ENCODE results near the gene UBALD2.

UBALD2 gene

GRCh38 chr17:76268015-76268749 is 3.0 kb downstream of the UBALD2 start:
- Histone ChIP-seq H3K9ac (ENCODE audit: insufficient read length, low read depth) (peak overlapping the region; percentile 70), H3K4me1 (ENCODE audit: insufficient read depth, insufficient read length) (peaks cover 26% of the 10 kb centered on the region), H3K9me3 (ENCODE audit: insufficient read depth, low read length) (no peaks in the 10 kb centered on the region), H3K27me3 (ENCODE audit: insufficient read depth, insufficient read length) (no peaks in the 10 kb centered on the region), H3K4me3 (ENCODE audit: insufficient read length, low read depth) (no peak overlapping the region), H3K36me3 (ENCODE audit: insufficient read depth, insufficient read length, low read length) (peaks cover 14% of the 10 kb centered on the region)
- no peak for DNase-seq (ENCODE audit: low read depth, low spot score)
- TF ChIP-seq ZNF274 (IDR thresholded peaks at IDR 0.05; ENCODE audit: low read depth, low read length) = no peak
- no peak for TF ChIP-seq YY1 (IDR thresholded peaks at IDR 0.05; ENCODE audit: insufficient read depth, insufficient read length)
- TF ChIP-seq SUZ12 (IDR thresholded peaks at IDR 0.05; ENCODE audit: extremely low read depth, insufficient read depth, insufficient read length) = no peak

- Histone ChIP-seq H3K9ac (ENCODE audit: insufficient read length, low read depth) (peak overlapping the region; percentile 45), H3K4me3 (ENCODE audit: insufficient read length, low read depth) (no peak overlapping the region), H3K36me3 (ENCODE audit: insufficient read depth, insufficient read length, low read length) (peaks cover 14% of the 10 kb centered on the region), H3K9me3 (ENCODE audit: insufficient read depth, low read length) (no peaks in the 10 kb centered on the region), H3K4me1 (ENCODE audit: insufficient read depth, insufficient read length) (peaks cover 35% of the 10 kb centered on the region), H3K27me3 (ENCODE audit: insufficient read depth, insufficient read length) (no peaks in the 10 kb centered on the region)
- no peak for DNase-seq (ENCODE audit: low read depth, low spot score)
- TF ChIP-seq SUZ12 (IDR thresholded peaks at IDR 0.05; ENCODE audit: extremely low read depth, insufficient read depth, insufficient read length) (no peak), ZNF274 (IDR thresholded peaks at IDR 0.05; ENCODE audit: low read depth, low read length) (no peak), YY1 (IDR thresholded peaks at IDR 0.05; ENCODE audit: insufficient read depth, insufficient read length) (no peak)
Observed at GRCh38 chr17:76268991-76269981, 4.1 kb downstream of the UBALD2 start.

- no peak for DNase-seq (ENCODE audit: low read depth, low spot score)
- no peak overlapping the region for H3K9ac ChIP-seq (ENCODE audit: insufficient read length, low read depth)
- no peaks in the 10 kb centered on the region for H3K9me3 ChIP-seq (ENCODE audit: insufficient read depth, low read length)
- no peak overlapping the region for H3K4me3 ChIP-seq (ENCODE audit: insufficient read length, low read depth)
- H3K4me1 ChIP-seq (ENCODE audit: insufficient read depth, insufficient read length) = peaks cover 37% of the 10 kb centered on the region
- H3K36me3 ChIP-seq (ENCODE audit: insufficient read depth, insufficient read length, low read length) = peaks cover 15% of the 10 kb centered on the region
- no peak for TF ChIP-seq YY1 (IDR thresholded peaks at IDR 0.05; ENCODE audit: insufficient read depth, insufficient read length)
- TF ChIP-seq SUZ12 (IDR thresholded peaks at IDR 0.05; ENCODE audit: extremely low read depth, insufficient read depth, insufficient read length) = no peak
- TF ChIP-seq ZNF274 (IDR thresholded peaks at IDR 0.05; ENCODE audit: low read depth, low read length) = no peak
- no peaks in the 10 kb centered on the region for H3K27me3 ChIP-seq (ENCODE audit: insufficient read depth, insufficient read length)
Observed at GRCh38 chr17:76270127-76270592, 5.0 kb downstream of the UBALD2 start.

GRCh38 chr17:76270770-76271668 is 5.9 kb downstream of the UBALD2 start:
- no peak overlapping the region for H3K4me3 ChIP-seq (ENCODE audit: insufficient read length, low read depth)
- peaks cover 18% of the 10 kb centered on the region for H3K36me3 ChIP-seq (ENCODE audit: insufficient read depth, insufficient read length, low read length)
- H3K9me3 ChIP-seq (ENCODE audit: insufficient read depth, low read length) = no peaks in the 10 kb centered on the region
- no peak for TF ChIP-seq YY1 (IDR thresholded peaks at IDR 0.05; ENCODE audit: insufficient read depth, insufficient read length)
- no peak for TF ChIP-seq SUZ12 (IDR thresholded peaks at IDR 0.05; ENCODE audit: extremely low read depth, insufficient read depth, insufficient read length)
- no peak for TF ChIP-seq ZNF274 (IDR thresholded peaks at IDR 0.05; ENCODE audit: low read depth, low read length)
- H3K9ac ChIP-seq (ENCODE audit: insufficient read length, low read depth) = peak overlapping the region; percentile 51
- no peak for DNase-seq (ENCODE audit: low read depth, low spot score)
- H3K27me3 ChIP-seq (ENCODE audit: insufficient read depth, insufficient read length) = no peaks in the 10 kb centered on the region
- H3K4me1 ChIP-seq (ENCODE audit: insufficient read depth, insufficient read length) = peaks cover 41% of the 10 kb centered on the region

GRCh38 chr17:76271669-76272540 is 6.8 kb downstream of the UBALD2 start:
- Histone ChIP-seq H3K4me1 (ENCODE audit: insufficient read depth, insufficient read length) (peaks cover 42% of the 10 kb centered on the region), H3K36me3 (ENCODE audit: insufficient read depth, insufficient read length, low read length) (peaks cover 18% of the 10 kb centered on the region), H3K9me3 (ENCODE audit: insufficient read depth, low read length) (no peaks in the 10 kb centered on the region), H3K9ac (ENCODE audit: insufficient read length, low read depth) (peak overlapping the region; percentile 51), H3K4me3 (ENCODE audit: insufficient read length, low read depth) (no peak overlapping the region), H3K27me3 (ENCODE audit: insufficient read depth, insufficient read length) (no peaks in the 10 kb centered on the region)
- TF ChIP-seq YY1 (IDR thresholded peaks at IDR 0.05; ENCODE audit: insufficient read depth, insufficient read length) (no peak), ZNF274 (IDR thresholded peaks at IDR 0.05; ENCODE audit: low read depth, low read length) (no peak), SUZ12 (IDR thresholded peaks at IDR 0.05; ENCODE audit: extremely low read depth, insufficient read depth, insufficient read length) (no peak)
- DNase-seq (ENCODE audit: low read depth, low spot score) = no peak

Data from NT2/D1 (cell line).